Gastrocnemius medialis (tissue), 4 donors: ENCODE measurements around the gene SENP2. TPM values are rescaled to one million over a fixed set of nuclear protein-coding genes. Genes with fewer than 3 reads are reported as not detected.

ENCODE experiments used
- ATAC-seq, 2 donors: fragments of 150-250 bp; one replicate each; pipeline ENCODE4 v1.9.1; 2016
- DNase-seq, 2 donors: peaks; one replicate each; pipeline ENCODE4 v3.0.0-alpha.2; 2019
- H3K27ac ChIP-seq, 4 donors: fragments of 200-600 bp; sonication (generic); 1 replicate in 1 of 4; 2 replicates in 3 of 4; pipeline ENCODE4 v1.5.1; 2016 to 2018; ENCODE audit warnings: mild to moderate bottlenecking in 2 of 4, moderate library complexity in 1 of 4
- H3K27me3 ChIP-seq, 3 donors: fragments of 200-600 bp; sonication (generic) in 2 of 3; 1 replicate in 1 of 3; 2 replicates in 2 of 3; pipeline versions ENCODE4 v1.5.1 to v1.6.0; 2016 to 2019; ENCODE audit warnings: mild to moderate bottlenecking in 1 of 3, moderate library complexity in 1 of 3
- H3K36me3 ChIP-seq, 2 donors: fragments of 200-600 bp; sonication (generic) in 1 of 2; one replicate each; pipeline ENCODE4 v1.5.1; 2017 to 2018
- H3K4me1 ChIP-seq, 2 donors: fragments of 200-600 bp; sonication (generic) in 1 of 2; one replicate each; pipeline ENCODE4 v1.5.1; 2016 to 2017; ENCODE audit warnings: mild to moderate bottlenecking in 2 of 2
- H3K4me3 ChIP-seq, 4 donors: fragments of 200-600 bp; sonication (generic) in 3 of 4; 1 replicate in 1 of 4; 2 replicates in 3 of 4; pipeline ENCODE4 v1.5.1; 2016 to 2019; ENCODE audit warnings: mild to moderate bottlenecking in 2 of 4
- H3K9me3 ChIP-seq, 3 donors: fragments of 200-600 bp; sonication (generic) in 2 of 3; 1 replicate in 1 of 3; 2 replicates in 2 of 3; pipeline ENCODE4 v1.5.1; 2016 to 2019
- POLR2A ChIP-seq, 2 donors: fragments of 450-650 bp; IDR thresholded peaks; one replicate each; pipeline ENCODE4 v1.6.1; 2017; ENCODE audit warnings: antibody characterized with exemption in 2 of 2, mild to moderate bottlenecking in 2 of 2, moderate library complexity in 2 of 2
- in situ Hi-C, 4 donors: fragments of 200-750 bp; cut with MboI; loops; one replicate each; pipeline versions ENCODE4 v1.15.0 to v1.8.0; 2017; ENCODE audit warnings: low sequenced_read_pairs in 4 of 4
- intact Hi-C: fragments of 100-400 bp; cut with DNase I; formaldehyde crosslinking; loops from one replicate; pipeline ENCODE4 v1.15.1; 2023; ENCODE audit warnings: low total_unique reads
- total RNA-seq, 4 donors: library from RNA; depleted of rRNA; stranded (reverse); fragments of >200 nt; gene quantifications; one replicate each; pipeline versions ENCODE4 v1.1.0 to v1.2.3, GENCODE V29; 2016
- TF ChIP-seq, protein P1 (sequence below), 5 experiments: fragments of 450-650 bp in 3 of 5; fragments of 200-600 bp in 2 of 5; sonication (generic) in 2 of 5; IDR thresholded peaks in 4 of 5; conservative IDR thresholded peaks in 1 of 5; 1 replicate in 4 of 5; 2 replicates in 1 of 5; pipeline ENCODE4 v1.5.1; 2016 to 2019; ENCODE audit warnings: antibody characterized with exemption in 5 of 5, mild to moderate bottlenecking in 3 of 5, moderate library complexity in 3 of 5

The SENP2 gene
- total RNA-seq, 4 donors from 2014 or later: 18.6 to 34.9 (median 31.3) TPM

DNA sequence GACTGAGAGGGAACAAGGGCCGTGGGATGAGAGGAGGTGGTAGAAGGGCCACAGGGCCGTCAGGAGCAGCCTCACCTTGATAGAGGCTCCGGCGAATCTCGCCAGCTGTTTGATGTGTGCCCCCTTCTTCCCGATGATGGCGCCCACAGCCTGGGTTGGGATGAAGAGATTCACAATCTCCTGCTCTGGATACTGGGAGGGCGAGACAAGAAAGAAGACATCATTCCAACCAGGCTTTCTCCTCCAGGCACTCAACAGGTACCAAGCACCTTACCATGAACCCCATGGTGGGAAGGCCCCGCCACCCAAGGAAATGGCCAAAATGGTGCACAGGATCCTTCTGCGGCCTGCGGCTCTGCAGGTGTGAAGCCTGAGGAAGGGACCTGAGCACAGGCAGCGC lies 71.1 kb downstream of the SENP2 start:
- TF ChIP-seq, protein P1, sequence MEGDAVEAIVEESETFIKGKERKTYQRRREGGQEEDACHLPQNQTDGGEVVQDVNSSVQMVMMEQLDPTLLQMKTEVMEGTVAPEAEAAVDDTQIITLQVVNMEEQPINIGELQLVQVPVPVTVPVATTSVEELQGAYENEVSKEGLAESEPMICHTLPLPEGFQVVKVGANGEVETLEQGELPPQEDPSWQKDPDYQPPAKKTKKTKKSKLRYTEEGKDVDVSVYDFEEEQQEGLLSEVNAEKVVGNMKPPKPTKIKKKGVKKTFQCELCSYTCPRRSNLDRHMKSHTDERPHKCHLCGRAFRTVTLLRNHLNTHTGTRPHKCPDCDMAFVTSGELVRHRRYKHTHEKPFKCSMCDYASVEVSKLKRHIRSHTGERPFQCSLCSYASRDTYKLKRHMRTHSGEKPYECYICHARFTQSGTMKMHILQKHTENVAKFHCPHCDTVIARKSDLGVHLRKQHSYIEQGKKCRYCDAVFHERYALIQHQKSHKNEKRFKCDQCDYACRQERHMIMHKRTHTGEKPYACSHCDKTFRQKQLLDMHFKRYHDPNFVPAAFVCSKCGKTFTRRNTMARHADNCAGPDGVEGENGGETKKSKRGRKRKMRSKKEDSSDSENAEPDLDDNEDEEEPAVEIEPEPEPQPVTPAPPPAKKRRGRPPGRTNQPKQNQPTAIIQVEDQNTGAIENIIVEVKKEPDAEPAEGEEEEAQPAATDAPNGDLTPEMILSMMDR (IDR thresholded peaks at IDR 0.05 in 4 of 5, conservative IDR thresholded peaks at IDR 0.05 in 1 of 5): no peak
- no peak for TF ChIP-seq POLR2A (IDR thresholded peaks at IDR 0.05)

DNA sequence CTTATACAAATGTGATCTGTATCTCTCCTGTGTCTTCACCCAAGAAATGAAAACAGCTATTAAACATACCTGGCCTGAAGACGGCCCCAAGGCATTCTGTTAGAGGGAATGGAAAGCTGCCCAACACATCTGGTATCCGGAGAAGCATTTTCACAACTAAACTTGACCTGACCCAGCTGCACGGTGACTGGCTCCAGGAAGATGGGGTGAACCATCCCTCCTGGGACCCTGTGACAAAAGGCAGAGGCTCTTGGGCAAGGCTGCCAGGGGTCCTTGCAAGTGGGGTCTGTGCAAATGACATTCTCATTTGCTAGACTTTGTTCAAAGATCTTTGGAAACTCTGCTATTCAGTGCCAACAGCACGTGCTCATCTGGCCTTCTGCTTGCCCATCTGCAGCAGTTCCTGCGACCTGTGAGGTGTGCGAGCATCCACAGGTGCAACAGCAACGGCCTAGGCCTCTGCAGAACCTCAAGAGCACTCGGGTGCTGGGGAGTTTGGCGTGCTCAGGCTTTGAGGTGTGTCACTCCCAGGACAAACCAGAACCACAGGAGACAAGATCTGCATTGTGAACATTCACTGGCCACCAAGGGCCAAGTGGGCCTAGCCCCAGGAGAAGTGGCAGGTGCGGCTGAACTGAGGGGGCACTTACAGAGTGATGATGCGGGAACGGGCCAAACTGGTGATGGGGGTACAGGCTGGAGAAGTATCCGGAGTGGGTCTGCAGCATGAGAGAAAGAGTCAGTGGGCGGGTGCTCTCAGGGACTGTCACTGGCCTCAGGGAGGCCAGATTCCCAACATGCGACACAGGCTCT lies 71.8 kb downstream of the SENP2 start:
- intact Hi-C loops (no loop called here), in situ Hi-C loops (no loop called here)
- Histone ChIP-seq H3K27ac (peak overlapping the region in 2 of 4 donors; percentile 56 to 59), H3K4me3 (no peak overlapping the region), H3K36me3 (no peaks in the 10 kb centered on the region), H3K9me3 (no peaks in the 10 kb centered on the region), H3K4me1 (no peaks in the 10 kb centered on the region), H3K27me3 (no peaks in the 10 kb centered on the region)
- no peak for TF ChIP-seq POLR2A (IDR thresholded peaks at IDR 0.05)
- TF ChIP-seq, protein P1 (IDR thresholded peaks at IDR 0.05 in 4 of 5, conservative IDR thresholded peaks at IDR 0.05 in 1 of 5): no peak
- no peak for DNase-seq
- ATAC-seq: no peak

More for the DNA sequence above, 71.1 kb downstream of the SENP2 start:
- in situ Hi-C loops: no loop called here
- DNase-seq (no peak), ATAC-seq (no peak)
- Histone ChIP-seq H3K27ac (peak overlapping the region; percentile 37 to 59 (median 48)), H3K36me3 (no peaks in the 10 kb centered on the region), H3K4me1 (no peaks in the 10 kb centered on the region), H3K27me3 (no peaks in the 10 kb centered on the region), H3K4me3 (no peak overlapping the region), H3K9me3 (no peaks in the 10 kb centered on the region)
- intact Hi-C loops: no loop called here

DNA sequence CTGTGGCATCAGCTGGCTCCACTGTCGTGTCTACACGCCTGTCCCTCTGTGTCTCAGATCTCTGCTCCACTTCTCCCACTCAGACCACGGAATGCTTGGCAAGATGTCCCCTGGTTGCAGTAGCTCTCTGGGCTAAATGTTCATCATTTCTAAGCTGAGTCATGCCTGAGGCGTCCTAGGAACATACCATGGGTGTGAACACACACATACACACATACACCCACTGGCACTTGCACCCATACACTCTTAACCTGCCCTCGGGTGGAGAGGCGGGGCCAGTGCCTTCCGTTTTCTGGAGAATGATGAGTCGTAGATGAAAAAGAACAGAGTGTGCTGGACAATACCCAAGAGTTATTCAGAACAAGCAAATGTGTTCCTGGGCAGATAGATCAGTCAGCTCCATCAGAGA lies 72.4 kb downstream of the SENP2 start:
- in situ Hi-C loops: no loop called here
- intact Hi-C loops: no loop called here
- H3K36me3 ChIP-seq: no peaks in the 10 kb centered on the region
- TF ChIP-seq POLR2A (IDR thresholded peaks at IDR 0.05): no peak
- TF ChIP-seq, protein P1 (IDR thresholded peaks at IDR 0.05 in 4 of 5, conservative IDR thresholded peaks at IDR 0.05 in 1 of 5): no peak
- H3K4me1 ChIP-seq: no peaks in the 10 kb centered on the region
- ATAC-seq (peak; percentile 55 to 58), DNase-seq (peak; percentile 50 to 83)
- H3K9me3 ChIP-seq: no peaks in the 10 kb centered on the region
- H3K27me3 ChIP-seq: no peaks in the 10 kb centered on the region
- peak overlapping the region; percentile 5 to 59 (median 34) for H3K27ac ChIP-seq
- no peak overlapping the region for H3K4me3 ChIP-seq

DNA sequence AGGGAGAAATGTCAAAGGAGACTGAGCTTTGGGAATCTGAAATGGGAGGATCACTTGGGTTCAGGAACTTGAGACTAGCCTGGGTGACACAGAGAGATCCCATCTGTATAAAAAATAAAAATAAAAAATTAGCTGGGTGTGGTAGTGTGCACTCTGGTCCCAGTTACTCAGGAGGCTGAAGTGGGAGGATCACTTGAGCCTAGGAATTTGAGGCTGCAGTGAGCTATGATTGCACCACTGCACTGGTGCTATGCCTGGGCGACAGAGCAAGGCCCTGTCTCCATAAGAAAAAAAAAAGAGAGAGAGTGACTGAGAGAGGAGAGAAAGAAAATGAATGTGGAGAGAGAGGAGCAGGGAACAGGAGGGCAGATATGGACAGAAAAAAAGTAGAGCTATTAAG lies 72.8 kb downstream of the SENP2 start:
- Histone ChIP-seq H3K4me1 (no peaks in the 10 kb centered on the region), H3K4me3 (no peak overlapping the region), H3K9me3 (no peaks in the 10 kb centered on the region), H3K27me3 (no peaks in the 10 kb centered on the region), H3K27ac (peak overlapping the region; percentile 5 to 54 (median 15)), H3K36me3 (no peaks in the 10 kb centered on the region)
- intact Hi-C loops (no loop called here), in situ Hi-C loops (no loop called here)
- DNase-seq (no peak), ATAC-seq (no peak)
- TF ChIP-seq, protein P1 (IDR thresholded peaks at IDR 0.05 in 4 of 5, conservative IDR thresholded peaks at IDR 0.05 in 1 of 5): no peak
- no peak for TF ChIP-seq POLR2A (IDR thresholded peaks at IDR 0.05)
